Gastroesophageal sphincter (tissue), 3 donors: ENCODE measurements around the gene RPS6KL1.
"Not testable (repeated sequence)": the region's sequence is repeated elsewhere in the genome, so short reads cannot be mapped to it uniquely, and the experiment has no call there.

Experiments
- CTCF ChIP-seq, 4 experiments: fragments of 200-600 bp in 2 of 4; fragments of 450-650 bp in 2 of 4; sonication (generic) in 1 of 4; IDR thresholded peaks; one replicate each; pipeline ENCODE4 v1.5.1; 2017 to 2019; ENCODE audit warnings: antibody characterized with exemption in 4 of 4, mild to moderate bottlenecking in 2 of 4, moderate library complexity in 2 of 4
- EP300 ChIP-seq: sonication (generic); formaldehyde crosslinking; IDR thresholded peaks from one replicate; pipeline ENCODE4 v1.6.1; 2017; ENCODE audit warnings: antibody characterized with exemption, mild to moderate bottlenecking
- POLR2A ChIP-seq, 2 donors: fragments of 450-650 bp; IDR thresholded peaks; one replicate each; pipeline ENCODE4 v1.6.1; 2017; ENCODE audit warnings: antibody characterized with exemption in 2 of 2, mild to moderate bottlenecking in 2 of 2, moderate library complexity in 1 of 2
- POLR2AphosphoS5 ChIP-seq: sonication (generic); formaldehyde crosslinking; IDR thresholded peaks from one replicate; pipeline ENCODE4 v1.6.1; 2017; ENCODE audit warnings: antibody characterized with exemption

GRCh38 chr14:74931744-74932143, 8.7 kb upstream of the RPS6KL1 start:
- TF ChIP-seq CTCF (IDR thresholded peaks at IDR 0.05); POLR2AphosphoS5; POLR2A (IDR thresholded peaks at IDR 0.05); EP300: not testable (repeated sequence)
